Omental fat pad (tissue), 4 donors: ENCODE measurements around the gene EPS8. TPM values are rescaled to one million over a fixed set of nuclear protein-coding genes. Genes with fewer than 3 reads are reported as not detected.
"Not testable (repeated sequence)": the region's sequence is repeated elsewhere in the genome, so short reads cannot be mapped to it uniquely, and the experiment has no call there.

Experiments used
- ATAC-seq: fragments of 150-250 bp; one replicate; pipeline ENCODE4 v1.9.1; 2016; ENCODE audit warnings: mild to moderate bottlenecking, moderate library complexity; ENCODE audit not compliant: low FRiP score
- DNase-seq: peaks from one replicate; pipeline ENCODE4 v3.0.0-alpha.2; 2019; ENCODE audit warnings: low spot score
- CTCF ChIP-seq, 3 donors: fragments of 450-650 bp; IDR thresholded peaks; one replicate each; pipeline ENCODE4 v1.5.1; 2016 to 2017; ENCODE audit warnings: antibody characterized with exemption in 3 of 3, mild to moderate bottlenecking in 3 of 3, moderate library complexity in 2 of 3
- total RNA-seq, 4 donors: library from RNA; depleted of rRNA; stranded (reverse); fragments of >200 nt; gene quantifications; one replicate each; pipeline ENCODE4 v1.1.0, GENCODE V29; 2016

The EPS8 gene
- total RNA-seq, 4 donors from 2014 or later: 181 to 354 (median 226) TPM

GRCh38 chr12:15749937-15750336 is 39.3 kb downstream of the EPS8 start:
- ATAC-seq: no peak
- no peak for TF ChIP-seq CTCF (IDR thresholded peaks at IDR 0.05)
- DNase-seq: no peak

DNA sequence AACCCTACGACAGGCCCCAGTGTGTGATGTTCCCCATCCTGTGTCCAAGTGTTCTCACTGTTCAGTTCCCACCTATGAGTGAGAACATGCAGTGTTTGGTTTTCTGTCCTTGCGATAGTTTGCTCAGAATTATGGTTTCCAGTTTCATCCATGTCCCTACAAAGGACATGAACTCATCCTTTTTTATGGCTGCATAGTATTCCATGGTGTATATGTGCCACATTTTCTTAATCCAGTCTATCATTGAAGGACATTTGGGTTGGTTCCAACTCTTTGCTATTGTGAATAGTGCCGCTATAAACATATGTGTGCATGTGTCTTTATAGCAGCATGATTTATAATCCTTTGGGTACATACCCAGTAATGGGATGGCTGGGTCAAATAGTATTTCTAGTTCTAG is 47.3 kb downstream of the EPS8 start:
- not testable (repeated sequence) for ATAC-seq, DNase-seq

DNA sequence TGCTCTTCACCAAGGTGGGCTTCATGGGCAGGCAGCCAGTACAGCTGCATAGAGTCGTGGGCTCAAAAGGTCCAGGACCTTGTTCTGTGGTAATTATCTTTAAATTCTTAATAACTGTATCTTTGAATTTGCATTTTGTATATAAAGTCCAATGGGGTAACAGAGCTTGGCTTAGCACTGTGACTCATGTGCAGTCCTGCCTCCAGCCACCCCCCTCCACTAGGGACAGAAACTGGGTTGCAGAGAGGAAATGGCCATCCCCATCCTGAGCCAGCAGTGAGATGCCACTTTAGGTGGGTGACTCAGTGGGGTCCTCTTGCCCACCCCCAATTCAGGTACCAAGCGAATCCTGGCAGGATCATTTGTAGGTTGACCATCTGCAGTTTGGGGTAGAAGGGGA is 48.1 kb downstream of the EPS8 start:
- ATAC-seq (no peak), DNase-seq (no peak)
- TF ChIP-seq CTCF (IDR thresholded peaks at IDR 0.05): no peak

DNA sequence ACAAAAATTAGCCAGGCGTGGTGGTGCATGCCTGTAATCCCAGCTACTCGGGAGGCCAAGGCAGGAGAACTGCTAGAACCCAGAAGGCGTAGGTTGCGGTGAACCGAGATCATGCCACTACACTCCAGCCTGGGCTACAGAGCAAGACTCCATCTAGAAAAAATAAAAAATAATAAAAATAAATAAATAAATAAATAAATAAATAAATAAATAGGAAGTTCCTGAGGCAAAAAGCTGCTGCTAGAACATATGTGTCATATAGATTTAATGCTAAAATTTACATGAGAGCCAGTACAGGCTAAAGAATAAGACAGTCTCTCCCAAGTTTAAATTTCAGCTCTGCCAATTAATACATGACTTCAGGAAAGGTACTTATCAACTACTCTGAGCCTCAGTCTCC is 48.8 kb downstream of the EPS8 start:
- ATAC-seq, DNase-seq: not testable (repeated sequence)

DNA sequence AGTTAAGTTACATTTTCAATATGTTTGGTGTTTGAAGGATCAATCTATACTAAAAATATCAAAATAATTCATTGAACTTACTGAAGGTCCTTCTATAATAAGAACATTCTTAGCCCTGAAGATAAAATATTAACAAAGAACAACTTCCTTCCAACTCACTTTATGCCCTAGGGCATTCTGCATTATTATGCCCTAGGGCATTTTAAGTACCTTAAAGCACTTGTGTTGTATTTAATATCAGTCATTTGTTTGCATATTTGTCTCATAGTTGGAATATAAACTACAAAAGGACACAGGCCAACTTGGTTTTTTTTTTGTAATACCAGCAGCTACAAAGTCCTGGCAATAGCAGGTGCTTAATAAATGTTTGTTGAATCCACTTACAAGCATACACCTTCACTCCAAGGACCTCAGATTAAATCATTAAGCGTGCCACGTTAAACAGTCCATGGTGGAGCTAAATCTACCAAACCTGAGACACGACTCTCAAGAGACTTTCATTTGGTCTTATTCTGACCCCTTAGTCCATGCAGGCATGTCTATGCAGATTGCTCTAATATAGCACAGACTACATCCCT is 50.7 kb downstream of the EPS8 start:
- no peak for TF ChIP-seq CTCF (IDR thresholded peaks at IDR 0.05)
- no peak for ATAC-seq
- no peak for DNase-seq

- ATAC-seq: no peak
- no peak for TF ChIP-seq CTCF (IDR thresholded peaks at IDR 0.05)
- DNase-seq: no peak
Observed at GRCh38 chr12:15735837-15736615, 53.2 kb downstream of the EPS8 start.

DNA sequence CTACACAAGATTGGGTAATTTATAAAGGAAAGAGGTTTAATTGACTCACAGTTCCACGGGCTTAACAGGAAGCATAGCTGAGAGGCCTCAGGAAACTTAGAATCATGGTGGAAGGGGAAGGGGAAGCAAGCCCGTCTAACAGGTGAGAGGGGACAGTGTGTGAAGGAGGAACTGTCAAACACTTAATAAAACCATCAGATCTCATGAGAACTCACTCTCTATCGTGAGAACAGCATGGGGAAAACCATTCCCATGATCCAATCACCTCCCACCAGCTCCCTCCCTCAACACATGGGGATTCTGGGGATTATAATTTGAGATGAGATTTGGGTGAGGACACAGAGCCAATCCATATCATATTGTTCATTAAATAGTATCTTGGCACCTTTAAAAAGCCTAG is 56.1 kb downstream of the EPS8 start:
- no peak for ATAC-seq
- DNase-seq: no peak
- no peak for TF ChIP-seq CTCF (IDR thresholded peaks at IDR 0.05)

- DNase-seq: no peak
- ATAC-seq: no peak
- TF ChIP-seq CTCF (IDR thresholded peaks at IDR 0.05): no peak
Observed at GRCh38 chr12:15732341-15733061, 56.7 kb downstream of the EPS8 start.
